ENCODE results near the gene NHSL1.

Gene NHSL1

DNA sequence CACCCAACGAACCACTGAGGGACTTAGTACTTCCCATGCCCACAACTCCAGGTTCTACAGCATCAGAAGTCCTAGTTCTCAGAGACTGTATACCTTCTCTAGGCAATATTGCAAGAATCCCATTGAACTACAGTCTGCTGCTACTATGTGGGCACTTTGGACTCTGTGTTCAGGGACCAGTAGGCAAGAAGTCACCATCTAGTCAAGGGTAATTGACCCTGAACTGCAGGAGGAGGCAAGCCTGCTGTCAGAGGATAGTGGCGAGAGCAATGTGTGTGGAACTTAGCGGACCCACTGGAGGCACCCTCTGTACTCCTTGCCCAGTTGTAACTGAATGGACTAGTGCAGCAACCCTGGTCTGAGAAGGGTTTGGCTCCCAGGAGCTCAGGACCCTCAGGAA is 79.5 kb downstream of the NHSL1 start:
- DNase-seq (ENCODE audit: extremely low read depth, insufficient read length) = no peak
- Histone ChIP-seq H3K36me3 (ENCODE audit: control insufficient read depth, insufficient read depth, low read length) (no peaks in the 10 kb centered on the region; the same call in 1 of the 2 replicates), H3K4me3 (replicated peaks; ENCODE audit: low read depth, low read length) (no peak overlapping the region), H3K27me3 (replicated peaks; ENCODE audit: control insufficient read depth, insufficient read depth, low read length) (no peaks in the 10 kb centered on the region)
- TF ChIP-seq, protein P1, sequence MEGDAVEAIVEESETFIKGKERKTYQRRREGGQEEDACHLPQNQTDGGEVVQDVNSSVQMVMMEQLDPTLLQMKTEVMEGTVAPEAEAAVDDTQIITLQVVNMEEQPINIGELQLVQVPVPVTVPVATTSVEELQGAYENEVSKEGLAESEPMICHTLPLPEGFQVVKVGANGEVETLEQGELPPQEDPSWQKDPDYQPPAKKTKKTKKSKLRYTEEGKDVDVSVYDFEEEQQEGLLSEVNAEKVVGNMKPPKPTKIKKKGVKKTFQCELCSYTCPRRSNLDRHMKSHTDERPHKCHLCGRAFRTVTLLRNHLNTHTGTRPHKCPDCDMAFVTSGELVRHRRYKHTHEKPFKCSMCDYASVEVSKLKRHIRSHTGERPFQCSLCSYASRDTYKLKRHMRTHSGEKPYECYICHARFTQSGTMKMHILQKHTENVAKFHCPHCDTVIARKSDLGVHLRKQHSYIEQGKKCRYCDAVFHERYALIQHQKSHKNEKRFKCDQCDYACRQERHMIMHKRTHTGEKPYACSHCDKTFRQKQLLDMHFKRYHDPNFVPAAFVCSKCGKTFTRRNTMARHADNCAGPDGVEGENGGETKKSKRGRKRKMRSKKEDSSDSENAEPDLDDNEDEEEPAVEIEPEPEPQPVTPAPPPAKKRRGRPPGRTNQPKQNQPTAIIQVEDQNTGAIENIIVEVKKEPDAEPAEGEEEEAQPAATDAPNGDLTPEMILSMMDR (IDR thresholded peaks at IDR 0.05; ENCODE audit: insufficient read depth, low read length, poor library complexity, severe bottlenecking) = no peak

DNA sequence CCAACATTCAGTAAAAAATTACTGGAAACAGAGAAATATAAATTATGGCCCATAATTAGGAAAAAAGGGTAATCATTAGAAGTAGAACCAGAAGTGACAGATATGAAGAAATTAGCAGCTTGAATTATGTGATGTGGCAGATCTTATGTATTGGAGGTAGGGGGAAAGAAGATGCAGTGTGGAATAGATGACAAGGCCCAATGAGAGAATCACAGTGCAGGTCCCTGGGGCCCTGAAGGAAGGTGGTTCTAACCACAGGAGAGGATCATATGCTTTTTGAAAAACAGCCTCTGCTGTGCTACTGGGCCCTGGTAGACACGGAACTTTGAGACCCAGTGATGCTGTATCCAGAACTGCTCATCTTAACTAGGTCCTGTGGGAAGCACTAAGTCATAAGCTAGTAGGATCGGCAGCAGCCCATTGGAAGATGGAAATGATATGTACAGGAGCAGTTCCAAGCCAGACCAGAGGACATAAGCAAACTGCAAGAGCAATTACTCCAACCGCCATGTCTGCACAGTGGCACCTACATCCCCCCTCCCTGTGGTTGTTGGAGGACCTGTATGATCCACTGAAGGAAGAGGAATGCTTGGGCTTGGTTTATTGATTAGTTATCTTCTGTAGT is 81.1 kb downstream of the NHSL1 start:
- H3K27me3 ChIP-seq (replicated peaks; ENCODE audit: control insufficient read depth, insufficient read depth, low read length) = no peaks in the 10 kb centered on the region

DNA sequence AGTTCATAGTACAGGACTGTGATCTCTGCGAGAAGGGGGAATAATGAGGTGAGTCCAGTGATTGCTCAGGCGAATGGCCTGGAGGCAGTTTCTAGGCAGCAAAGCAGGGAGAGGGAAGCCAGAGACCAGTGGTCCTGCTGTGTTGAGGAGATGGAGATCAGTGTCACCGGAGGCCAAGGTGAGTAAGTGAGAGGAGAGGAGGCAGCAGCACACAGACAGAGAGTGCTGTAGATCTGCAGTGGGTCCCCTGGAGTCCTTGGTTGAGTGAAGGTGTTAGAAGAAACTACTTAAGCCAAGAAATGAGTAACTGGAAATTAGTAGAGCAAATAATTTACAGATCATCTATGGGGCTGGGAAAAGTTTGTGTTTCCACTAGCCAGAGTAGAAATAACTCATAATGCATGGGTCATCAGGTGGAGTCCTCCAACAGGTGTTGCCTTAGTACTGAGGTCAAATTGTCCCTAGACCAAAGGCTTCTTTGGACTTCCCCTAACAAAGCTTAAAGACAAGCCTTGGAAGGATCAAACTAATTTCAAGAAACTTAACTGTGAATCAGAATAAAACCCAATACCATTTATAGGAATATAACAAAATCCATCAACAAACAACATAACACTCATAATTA is 81.7 kb downstream of the NHSL1 start:
- TF ChIP-seq, protein P1 (IDR thresholded peaks at IDR 0.05; ENCODE audit: insufficient read depth, low read length, poor library complexity, severe bottlenecking) = no peak

More for the DNA sequence above, 81.1 kb downstream of the NHSL1 start:
- TF ChIP-seq, protein P1 (IDR thresholded peaks at IDR 0.05; ENCODE audit: insufficient read depth, low read length, poor library complexity, severe bottlenecking) = no peak
- no peak overlapping the region for H3K4me3 ChIP-seq (replicated peaks; ENCODE audit: low read depth, low read length)
- no peak for DNase-seq (ENCODE audit: extremely low read depth, insufficient read length)
- H3K36me3 ChIP-seq (ENCODE audit: control insufficient read depth, insufficient read depth, low read length) = no peaks in the 10 kb centered on the region; the same call in 1 of the 2 replicates

DNA sequence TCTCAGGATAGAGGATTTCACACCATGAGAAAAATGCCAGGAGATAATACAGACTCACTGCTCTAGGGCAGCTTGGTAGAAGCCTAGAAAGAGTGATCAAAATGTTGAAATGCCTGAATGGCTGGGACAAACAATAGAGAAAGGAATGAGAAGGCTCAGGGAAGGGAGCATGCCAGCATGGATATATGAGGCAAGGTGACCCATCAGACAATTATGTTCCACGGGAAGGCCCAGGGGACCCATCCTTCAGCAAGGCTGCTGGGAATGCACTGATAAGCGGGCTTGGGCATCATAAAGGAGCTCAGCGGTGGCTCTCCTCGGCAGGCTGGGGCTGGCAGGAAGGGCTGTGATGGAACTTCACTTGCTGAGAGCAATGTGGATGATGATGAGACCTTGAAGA is 83.1 kb downstream of the NHSL1 start:
- no peak overlapping the region for H3K4me3 ChIP-seq (replicated peaks; ENCODE audit: low read depth, low read length)
- no peaks in the 10 kb centered on the region for H3K27me3 ChIP-seq (replicated peaks; ENCODE audit: control insufficient read depth, insufficient read depth, low read length)
- TF ChIP-seq, protein P1 (IDR thresholded peaks at IDR 0.05; ENCODE audit: insufficient read depth, low read length, poor library complexity, severe bottlenecking) = no peak
- no peaks in the 10 kb centered on the region; the same call in 1 of the 2 replicates for H3K36me3 ChIP-seq (ENCODE audit: control insufficient read depth, insufficient read depth, low read length)
- DNase-seq (ENCODE audit: extremely low read depth, insufficient read length) = no peak

More for the DNA sequence above, 81.7 kb downstream of the NHSL1 start:
- Histone ChIP-seq H3K27me3 (replicated peaks; ENCODE audit: control insufficient read depth, insufficient read depth, low read length) (no peaks in the 10 kb centered on the region), H3K36me3 (ENCODE audit: control insufficient read depth, insufficient read depth, low read length) (no peaks in the 10 kb centered on the region; the same call in 1 of the 2 replicates), H3K4me3 (replicated peaks; ENCODE audit: low read depth, low read length) (no peak overlapping the region)
- DNase-seq (ENCODE audit: extremely low read depth, insufficient read length) = no peak

DNA sequence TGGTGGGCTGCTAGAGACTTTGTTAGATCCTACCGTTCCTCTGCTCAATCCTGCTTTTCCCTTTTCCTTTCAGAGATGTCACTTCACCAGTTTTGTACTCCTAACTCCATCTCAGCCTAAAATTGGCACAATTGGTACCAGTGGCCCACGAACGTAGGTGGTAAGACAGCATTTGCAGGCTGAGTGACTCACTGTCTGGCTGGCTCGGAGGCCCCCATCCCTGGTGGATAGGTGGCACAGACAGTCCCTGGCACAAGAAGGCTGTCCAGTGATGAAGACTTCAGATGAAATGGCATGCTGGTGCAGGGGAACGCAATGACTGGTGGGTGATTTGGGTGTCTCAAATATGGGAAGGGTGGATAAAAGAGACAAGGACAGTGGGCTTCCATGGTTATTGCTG is 84.2 kb downstream of the NHSL1 start:
- DNase-seq (ENCODE audit: extremely low read depth, insufficient read length) = no peak
- no peaks in the 10 kb centered on the region for H3K27me3 ChIP-seq (replicated peaks; ENCODE audit: control insufficient read depth, insufficient read depth, low read length)
- no peaks in the 10 kb centered on the region; the same call in 1 of the 2 replicates for H3K36me3 ChIP-seq (ENCODE audit: control insufficient read depth, insufficient read depth, low read length)
- TF ChIP-seq, protein P1 (IDR thresholded peaks at IDR 0.05; ENCODE audit: insufficient read depth, low read length, poor library complexity, severe bottlenecking) = no peak
- H3K4me3 ChIP-seq (replicated peaks; ENCODE audit: low read depth, low read length) = no peak overlapping the region
